ENCODE data around the gene MAP3K5. TPM values are rescaled to one million over a fixed set of nuclear protein-coding genes. Genes with fewer than 3 reads are reported as not detected.

The MAP3K5 gene
- total RNA-seq, 1 experiment from 2014 or later, result 15.8 TPM

DNA sequence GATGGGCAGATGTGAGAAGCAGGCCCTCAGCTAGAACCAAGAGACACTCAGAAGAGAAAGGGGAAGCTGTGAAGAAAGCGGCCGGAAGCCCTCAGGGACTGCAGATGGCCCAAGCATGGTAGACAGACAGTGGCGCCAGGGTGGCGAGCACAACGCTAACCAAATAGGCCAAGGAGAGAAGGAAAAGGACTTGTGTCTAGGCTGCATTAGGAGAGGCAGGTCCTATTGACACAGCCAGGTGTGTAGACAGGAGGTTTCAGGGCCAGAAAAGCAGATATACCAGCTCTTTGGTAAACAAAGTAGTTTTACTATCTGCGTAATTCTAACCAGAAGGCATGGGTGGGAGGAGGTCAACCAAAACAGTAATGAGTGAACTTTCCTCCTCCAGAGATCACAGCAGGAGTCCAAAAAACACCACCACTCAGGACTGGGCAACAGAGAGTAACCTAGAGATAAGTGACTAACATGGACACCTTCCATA is 226.2 kb downstream of the MAP3K5 start:
- Mint-ChIP-seq H3K27ac (ENCODE audit: unreplicated experiment) (no peak overlapping the region), H3K36me3 (ENCODE audit: insufficient read depth, unreplicated experiment) (peaks cover 4% of the 10 kb centered on the region), H3K27me3 (ENCODE audit: unreplicated experiment) (no peaks in the 10 kb centered on the region), H3K4me3 (ENCODE audit: low read depth, unreplicated experiment) (no peak overlapping the region), H3K9me3 (ENCODE audit: low read depth, unreplicated experiment) (peaks cover 6% of the 10 kb centered on the region), H3K4me1 (ENCODE audit: low read depth, unreplicated experiment) (peaks cover 25% of the 10 kb centered on the region)
- CTCF ChIA-PET, result interaction anchor here (1.0 kb wide), 1 partner anchor 16 kb away, joined by 4 read pairs; the partner anchor contains the start of gene MAP7
- TF ChIP-seq, protein P1, sequence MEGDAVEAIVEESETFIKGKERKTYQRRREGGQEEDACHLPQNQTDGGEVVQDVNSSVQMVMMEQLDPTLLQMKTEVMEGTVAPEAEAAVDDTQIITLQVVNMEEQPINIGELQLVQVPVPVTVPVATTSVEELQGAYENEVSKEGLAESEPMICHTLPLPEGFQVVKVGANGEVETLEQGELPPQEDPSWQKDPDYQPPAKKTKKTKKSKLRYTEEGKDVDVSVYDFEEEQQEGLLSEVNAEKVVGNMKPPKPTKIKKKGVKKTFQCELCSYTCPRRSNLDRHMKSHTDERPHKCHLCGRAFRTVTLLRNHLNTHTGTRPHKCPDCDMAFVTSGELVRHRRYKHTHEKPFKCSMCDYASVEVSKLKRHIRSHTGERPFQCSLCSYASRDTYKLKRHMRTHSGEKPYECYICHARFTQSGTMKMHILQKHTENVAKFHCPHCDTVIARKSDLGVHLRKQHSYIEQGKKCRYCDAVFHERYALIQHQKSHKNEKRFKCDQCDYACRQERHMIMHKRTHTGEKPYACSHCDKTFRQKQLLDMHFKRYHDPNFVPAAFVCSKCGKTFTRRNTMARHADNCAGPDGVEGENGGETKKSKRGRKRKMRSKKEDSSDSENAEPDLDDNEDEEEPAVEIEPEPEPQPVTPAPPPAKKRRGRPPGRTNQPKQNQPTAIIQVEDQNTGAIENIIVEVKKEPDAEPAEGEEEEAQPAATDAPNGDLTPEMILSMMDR (IDR thresholded peaks at IDR 0.05; ENCODE audit: unreplicated experiment), result no peak
- no peak for DNase-seq
- BruUV-seq (replicated peaks), result no TSS peak
- intact Hi-C loops (cut with micrococcal nuclease; ENCODE audit: unreplicated experiment), result no loop called here

DNA sequence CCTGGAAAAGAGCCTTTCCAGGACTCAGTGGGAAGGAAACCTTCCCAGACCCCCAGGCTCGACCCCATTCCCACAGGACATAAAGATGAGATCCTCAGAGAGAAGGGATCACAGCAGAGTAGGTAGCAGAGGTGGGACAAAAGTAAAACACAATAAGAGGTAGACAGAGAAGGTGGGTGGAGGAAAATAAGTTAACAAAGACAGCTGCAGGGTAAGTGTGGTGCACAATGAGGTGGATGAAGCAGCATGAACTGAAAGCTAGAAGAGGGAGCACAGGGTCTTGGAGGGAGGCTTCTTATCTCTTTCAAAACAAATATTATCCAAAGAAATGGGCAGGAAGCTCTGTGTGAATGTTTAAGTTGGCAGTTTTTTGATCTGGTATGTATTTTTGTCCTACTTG is 228.1 kb downstream of the MAP3K5 start:
- CTCF ChIA-PET, result no interaction called here
- H3K36me3 Mint-ChIP-seq (ENCODE audit: insufficient read depth, unreplicated experiment), result peaks cover 8% of the 10 kb centered on the region
- BruUV-seq (replicated peaks), result no TSS peak
- no peak overlapping the region for H3K27ac Mint-ChIP-seq (ENCODE audit: unreplicated experiment)
- intact Hi-C loops (cut with micrococcal nuclease; ENCODE audit: unreplicated experiment), result no loop called here
- TF ChIP-seq, protein P1 (IDR thresholded peaks at IDR 0.05; ENCODE audit: unreplicated experiment), result no peak
- H3K9me3 Mint-ChIP-seq (ENCODE audit: low read depth, unreplicated experiment), result no peaks in the 10 kb centered on the region
- no peak overlapping the region for H3K4me3 Mint-ChIP-seq (ENCODE audit: low read depth, unreplicated experiment)
- peaks cover 25% of the 10 kb centered on the region for H3K4me1 Mint-ChIP-seq (ENCODE audit: low read depth, unreplicated experiment)
- no peaks in the 10 kb centered on the region for H3K27me3 Mint-ChIP-seq (ENCODE audit: unreplicated experiment)
- DNase-seq, result no peak

GRCh38 chr6:136563386-136564152 is 228.7 kb downstream of the MAP3K5 start:
- CTCF ChIA-PET, result interaction anchor here (0.6 kb wide), 1 partner anchor 22 kb away, joined by 4 read pairs; no protein-coding TSS in a partner anchor
- H3K9me3 Mint-ChIP-seq (ENCODE audit: low read depth, unreplicated experiment), result no peaks in the 10 kb centered on the region
- BruUV-seq (replicated peaks), result no TSS peak
- no peak for DNase-seq
- no peak overlapping the region for H3K4me3 Mint-ChIP-seq (ENCODE audit: low read depth, unreplicated experiment)
- TF ChIP-seq, protein P1 (IDR thresholded peaks at IDR 0.05; ENCODE audit: unreplicated experiment), result no peak
- peaks cover 25% of the 10 kb centered on the region for H3K4me1 Mint-ChIP-seq (ENCODE audit: low read depth, unreplicated experiment)
- no peak overlapping the region for H3K27ac Mint-ChIP-seq (ENCODE audit: unreplicated experiment)
- H3K36me3 Mint-ChIP-seq (ENCODE audit: insufficient read depth, unreplicated experiment), result peaks cover 8% of the 10 kb centered on the region
- intact Hi-C loops (cut with micrococcal nuclease; ENCODE audit: unreplicated experiment), result no loop called here
- no peaks in the 10 kb centered on the region for H3K27me3 Mint-ChIP-seq (ENCODE audit: unreplicated experiment)

- DNase-seq, result no peak
- peaks cover 14% of the 10 kb centered on the region for H3K4me1 Mint-ChIP-seq (ENCODE audit: low read depth, unreplicated experiment)
- intact Hi-C loops (cut with micrococcal nuclease; ENCODE audit: unreplicated experiment), result no loop called here
- TF ChIP-seq, protein P1 (IDR thresholded peaks at IDR 0.05; ENCODE audit: unreplicated experiment), result no peak
- no TSS peak for BruUV-seq (replicated peaks)
- peaks cover 8% of the 10 kb centered on the region for H3K36me3 Mint-ChIP-seq (ENCODE audit: insufficient read depth, unreplicated experiment)
- no peak overlapping the region for H3K4me3 Mint-ChIP-seq (ENCODE audit: low read depth, unreplicated experiment)
- H3K9me3 Mint-ChIP-seq (ENCODE audit: low read depth, unreplicated experiment), result no peaks in the 10 kb centered on the region
- H3K27ac Mint-ChIP-seq (ENCODE audit: unreplicated experiment), result no peak overlapping the region
- CTCF ChIA-PET, result interaction anchor here (1.0 kb wide), 1 partner anchor 230 kb away, joined by 3 read pairs; the partner anchor contains the start of gene MAP3K5
- no peaks in the 10 kb centered on the region for H3K27me3 Mint-ChIP-seq (ENCODE audit: unreplicated experiment)
These were observed 230.1 kb downstream of the MAP3K5 start for GRCh38 chr6:136562211-136562610.
